H1 (cell line): ENCODE measurements around the gene HOATZ. TPM values are rescaled to one million over a fixed set of nuclear protein-coding genes. Genes with fewer than 3 reads are reported as not detected.

Experiments used
- CTCF ChIA-PET: fragments of 300-600 bp; sonication (Branson Sonifier 250); formaldehyde crosslinking; loops from one replicate; lab custom pipeline; 2021; ENCODE audit not compliant: partially characterized antibody; lab: Charles Lee
- POLR2A ChIA-PET: fragments of 300-600 bp; sonication (Branson Sonifier 250); formaldehyde crosslinking; loops from one replicate; lab custom pipeline; 2021; ENCODE audit warnings: inconsistent platforms; ENCODE audit not compliant: partially characterized antibody; lab: Charles Lee
- DNase-seq, 2 experiments: peaks; one replicate each; pipeline versions ENCODE4 v3.0.0 to v3.0.0-alpha.2; 2010 to 2022; ENCODE audit warnings: low spot score in 2 of 2, low read depth in 1 of 2, mixed read lengths in 1 of 2
- FAIRE-seq: peaks from 2 replicates; lab custom pipeline; 2011; peaks lifted over from hg19 to GRCh38; lab: Jason Lieb, UNC
- H2AFZ ChIP-seq: 2 replicates; pipeline ENCODE4 v1.8.1; 2012; ENCODE audit warnings: low read length, inconsistent platforms
- H2AK5ac ChIP-seq: 2 replicates; pipeline ENCODE4 v1.6.1; 2013; ENCODE audit warnings: low read depth, low read length
- H2BK120ac ChIP-seq: replicated peaks from 2 replicates; pipeline ENCODE3; 2013; ENCODE audit warnings: low read depth, low read length, inconsistent platforms
- H2BK12ac ChIP-seq: 2 replicates; pipeline ENCODE4 v1.6.1; 2013; ENCODE audit warnings: low read depth, low read length
- H2BK15ac ChIP-seq: 2 replicates; pipeline ENCODE4 v1.6.1; 2013; ENCODE audit warnings: low read length
- H2BK20ac ChIP-seq: 2 replicates; pipeline ENCODE4 v1.6.1; 2013; ENCODE audit warnings: low read length
- H2BK5ac ChIP-seq: 2 replicates; pipeline ENCODE4 v1.6.1; 2013; ENCODE audit warnings: low read depth, low read length
- H3K14ac ChIP-seq: 2 replicates; pipeline ENCODE4 v1.6.1; 2013; ENCODE audit warnings: inconsistent platforms; ENCODE audit not compliant: insufficient read length
- H3K18ac ChIP-seq: 2 replicates; pipeline ENCODE4 v1.6.1; 2013; ENCODE audit warnings: low read length; ENCODE audit errors: extremely low read depth
- H3K23ac ChIP-seq: 2 replicates; pipeline ENCODE4 v1.6.1; 2013; ENCODE audit warnings: inconsistent platforms; ENCODE audit not compliant: insufficient read length
- H3K23me2 ChIP-seq: 2 replicates; pipeline ENCODE4 v1.6.1; 2013; ENCODE audit warnings: low read depth, low read length
- H3K27ac ChIP-seq: 2 replicates; pipeline ENCODE4 v1.6.1; 2011; ENCODE audit warnings: low read depth, low read length, inconsistent platforms
- H3K27me3 ChIP-seq, 4 experiments: replicated peaks in 1 of 4; 1 replicate in 1 of 4; 2 replicates in 3 of 4; pipeline versions ENCODE4 v1.6.1 to v1.8.1; 2011 to 2013; ENCODE audit warnings: low read length in 3 of 4, mild to moderate bottlenecking in 3 of 4, inconsistent platforms in 2 of 4, mixed read lengths in 2 of 4, moderate library complexity in 1 of 4; ENCODE audit not compliant: control insufficient read depth in 3 of 4, insufficient read depth in 3 of 4; ENCODE audit errors: extremely low read depth in 1 of 4
- H3K36me3 ChIP-seq, 4 experiments: 2 replicates each; pipeline versions ENCODE4 v1.6.1 to v1.8.1; 2011 to 2013; ENCODE audit warnings: mild to moderate bottlenecking in 4 of 4, low read length in 3 of 4, moderate library complexity in 2 of 4, control low read depth in 1 of 4, inconsistent platforms in 1 of 4; ENCODE audit not compliant: insufficient read depth in 4 of 4, control insufficient read depth in 2 of 4
- H3K4ac ChIP-seq: replicated peaks from 2 replicates; pipeline ENCODE3; 2013; ENCODE audit warnings: low read length, low read depth, mixed read lengths, inconsistent platforms; ENCODE audit not compliant: insufficient read length
- H3K4me1 ChIP-seq, 4 experiments: replicated peaks in 1 of 4; 1 replicate in 1 of 4; 2 replicates in 3 of 4; pipeline versions ENCODE4 v1.6.1 to v1.8.1; 2011 to 2013; ENCODE audit warnings: low read length in 3 of 4, inconsistent platforms in 2 of 4, mixed read lengths in 1 of 4; ENCODE audit not compliant: insufficient read depth in 4 of 4, control insufficient read depth in 3 of 4
- H3K4me2 ChIP-seq, 2 experiments: 2 replicates each; pipeline versions ENCODE4 v1.6.1 to v1.8.1; 2011 to 2013; ENCODE audit warnings: low read depth in 2 of 2, low read length in 2 of 2, control low read depth in 1 of 2, inconsistent platforms in 1 of 2, mild to moderate bottlenecking in 1 of 2; ENCODE audit not compliant: insufficient read depth in 1 of 2
- H3K4me3 ChIP-seq, 4 experiments: fragments of 200-600, 300-600 bp in 1 of 4; sonication (generic), shearing (Covaris generic), sonication (Bioruptor Twin) in 1 of 4; 2 replicates each; pipeline versions ENCODE4 v1.5.1 to v1.8.1; 2011 to 2016; ENCODE audit warnings: low read length in 4 of 4, low read depth in 3 of 4, control low read depth in 2 of 4, inconsistent platforms in 2 of 4, mild to moderate bottlenecking in 2 of 4, mixed read lengths in 1 of 4, moderate library complexity in 1 of 4; ENCODE audit not compliant: insufficient read depth in 2 of 4; ENCODE audit errors: extremely low read depth in 1 of 4
- H3K56ac ChIP-seq: replicated peaks from 2 replicates; pipeline ENCODE3; 2013; ENCODE audit warnings: low read depth, mild to moderate bottlenecking, mixed read lengths, low read length, inconsistent platforms; ENCODE audit not compliant: insufficient read length
- H3K79me1 ChIP-seq: 2 replicates; pipeline ENCODE4 v1.6.1; 2013; ENCODE audit warnings: low read depth, low read length, control low read depth
- H3K79me2 ChIP-seq, 2 experiments: 2 replicates each; pipeline versions ENCODE4 v1.6.1 to v1.8.1; 2012 to 2013; ENCODE audit warnings: low read length in 2 of 2, mild to moderate bottlenecking in 2 of 2, inconsistent platforms in 1 of 2; ENCODE audit not compliant: insufficient read depth in 2 of 2, control insufficient read depth in 1 of 2
- H3K9ac ChIP-seq, 4 experiments: replicated peaks in 1 of 4; 1 replicate in 1 of 4; 2 replicates in 3 of 4; pipeline versions ENCODE4 v1.6.1 to v1.8.1; 2011 to 2013; ENCODE audit warnings: low read depth in 3 of 4, low read length in 3 of 4, control low read depth in 2 of 4, mild to moderate bottlenecking in 2 of 4, moderate library complexity in 2 of 4, inconsistent platforms in 1 of 4; ENCODE audit errors: extremely low read depth in 1 of 4
- H3K9me3 ChIP-seq, 2 experiments: 2 replicates each; pipeline versions ENCODE4 v1.6.1 to v1.8.1; 2012 to 2013; ENCODE audit warnings: mild to moderate bottlenecking in 2 of 2, moderate library complexity in 2 of 2, control low read depth in 1 of 2, inconsistent platforms in 1 of 2, low read depth in 1 of 2, low read length in 1 of 2, mixed read lengths in 1 of 2; ENCODE audit not compliant: insufficient read depth in 2 of 2
- H4K20me1 ChIP-seq, 2 experiments: replicated peaks in 1 of 2; 2 replicates each; pipeline versions ENCODE3 to v1.8.1; 2011 to 2013; ENCODE audit warnings: inconsistent platforms in 2 of 2, low read length in 2 of 2, mild to moderate bottlenecking in 1 of 2; ENCODE audit not compliant: insufficient read depth in 2 of 2, control insufficient read depth in 1 of 2
- H4K5ac ChIP-seq: 2 replicates; pipeline ENCODE4 v1.6.1; 2013; ENCODE audit warnings: low read length, low read depth, mixed read lengths, inconsistent platforms; ENCODE audit not compliant: insufficient read length
- H4K8ac ChIP-seq: 2 replicates; pipeline ENCODE4 v1.8.0; 2013; ENCODE audit warnings: mild to moderate bottlenecking, moderate library complexity, low read length, inconsistent platforms; ENCODE audit not compliant: insufficient read depth; ENCODE audit errors: extremely low read depth
- H4K91ac ChIP-seq: replicated peaks from 2 replicates; pipeline ENCODE3; 2013; ENCODE audit warnings: low read length, mixed read lengths, inconsistent platforms; ENCODE audit not compliant: insufficient read length
- CBX5 ChIP-seq: fragments of 300-800, 300-1000 bp; sonication (generic); IDR thresholded peaks from 2 replicates; pipeline ENCODE4 v1.7.1; 2016; ENCODE audit warnings: antibody characterized with exemption, low read length, low read depth
- CHD1 ChIP-seq: IDR thresholded peaks from 2 replicates; pipeline ENCODE4 v1.6.1; 2012; ENCODE audit warnings: low read depth, low read length, improper control_type of control experiment
- JUN ChIP-seq: IDR thresholded peaks from 2 replicates; pipeline ENCODE4 v1.6.1; 2011; ENCODE audit warnings: low read depth, mild to moderate bottlenecking, improper control_type of control experiment, low read length
- NANOG ChIP-seq: IDR thresholded peaks from 2 replicates; pipeline ENCODE4 v1.6.1; 2011; ENCODE audit warnings: low read length, low read depth, mild to moderate bottlenecking, inconsistent platforms; ENCODE audit not compliant: insufficient read depth, poor library complexity, severe bottlenecking
- POU5F1 ChIP-seq: IDR thresholded peaks from 2 replicates; pipeline ENCODE4 v1.6.1; 2011; ENCODE audit warnings: low read depth, mild to moderate bottlenecking, low read length, moderate library complexity
- RAD21 ChIP-seq, 2 experiments: IDR thresholded peaks in 1 of 2; conservative IDR thresholded peaks in 1 of 2; 2 replicates each; pipeline ENCODE4 v1.6.1; 2011; ENCODE audit warnings: low read depth in 2 of 2, low read length in 2 of 2, improper control_type of control experiment in 1 of 2, inconsistent platforms in 1 of 2, mild to moderate bottlenecking in 1 of 2, moderate library complexity in 1 of 2
- RFX5 ChIP-seq: IDR thresholded peaks from 2 replicates; pipeline ENCODE4 v1.6.1; 2011; ENCODE audit warnings: low read depth, low read length, improper control_type of control experiment, borderline replicate concordance
- TAF1 ChIP-seq: IDR thresholded peaks from 2 replicates; pipeline ENCODE4 v1.6.1; 2011; ENCODE audit warnings: mild to moderate bottlenecking, low read depth, low read length
- USF2 ChIP-seq: IDR thresholded peaks from 2 replicates; pipeline ENCODE4 v1.6.1; 2011; ENCODE audit warnings: low read length, improper control_type of control experiment
- WGBS, 2 experiments: shearing (Covaris generic) in 1 of 2; methylation state at CpG; one replicate each; pipeline versions ENCODE4 v1.1.6 to v1.1.7; 2013 to 2015; ENCODE audit warnings: low lambda C conversion rate in 2 of 2, mixed read lengths in 2 of 2, inconsistent platforms in 1 of 2, low coverage in 1 of 2, missing lambda C conversion rate in 1 of 2; ENCODE audit not compliant: insufficient replicate concordance in 2 of 2, insufficient coverage in 1 of 2, insufficient read length in 1 of 2; ENCODE audit errors: extremely low coverage in 1 of 2, missing lambda C conversion rate in 1 of 2; 5-methylcytosine and 5-hydroxymethylcytosine counted together
- polyA plus RNA-seq, 7 experiments: library from polyadenylated mRNA; depleted of rRNA in 3 of 7; stranded (reverse) in 5 of 7; unstranded in 2 of 7; fragments of >200 nt in 5 of 7; fragments of 200-250 nt in 2 of 7; gene quantifications; 1 replicate in 5 of 7; 2 replicates in 1 of 7; 4 replicates in 1 of 7; pipeline versions ENCODE4 v1.2.1 to v1.2.3, GENCODE V29; 2011 to 2013; ENCODE audit warnings: missing spikeins in 2 of 7, mixed read lengths in 2 of 7
- total RNA-seq: library from RNA; stranded (reverse); fragmentation: NEBNext Ultra II Directional; extraction: Animal tissue kit (Norgen Biotek cat#: 25700); gene quantifications from 2 replicates; pipeline ENCODE4 v1.2.1, GENCODE V29; 2021

The HOATZ gene
- total and polyA plus RNA-seq, 2 of the 8 experiments (the other 6 are each of a cell fraction or from before 2014, with no cell fraction given): not detected

GRCh38 chr11:111541254-111542061, 26.9 kb downstream of the HOATZ start:
- 9% methylated on average over 38 of the region's 41 CpGs; no CpG with 5 or more reads in 1 of the 2 experiments for WGBS, 2 experiments
- DNase-seq (peak in 1 of 2 experiments; percentile 67), FAIRE-seq (no peak)
- Histone ChIP-seq H3K27ac (no peak overlapping the region), H3K14ac (no peak overlapping the region), H3K79me2 (no peaks in the 10 kb centered on the region), H4K91ac (no peak overlapping the region), H2BK15ac (no peak overlapping the region), H4K8ac (peak overlapping the region; percentile 74), H3K9ac (peak overlapping the region in 1 of 4 experiments; percentile 45; a peak in 1 of 7 replicates), H3K56ac (no peak overlapping the region), H2BK120ac (no peak overlapping the region), H3K27me3 (peaks cover 9 to 43% (median 37%) of the 10 kb centered on the region in 4 experiments), H3K4me2 (peak overlapping the region; percentile 95 to 97), H3K36me3 (no peaks in the 10 kb centered on the region; a peak in 1 of 8 replicates), H3K18ac (no peak overlapping the region), H4K5ac (no peak overlapping the region), H2AFZ (peak overlapping the region; percentile 92; the same call in 1 of the 2 replicates), H3K9me3 (peaks cover 0 to 3% of the 10 kb centered on the region in 2 experiments; a peak in 1 of 4 replicates), H2AK5ac (no peak overlapping the region; the same call in 1 of the 2 replicates), H2BK12ac (peak overlapping the region; percentile 23; the same call in 1 of the 2 replicates), H4K20me1 (no peaks in the 10 kb centered on the region), H2BK20ac (no peak overlapping the region), H2BK5ac (0 out of 2 replicates have a peak overlapping the region, but pooled peaks have one; percentile 3), H3K4ac (no peak overlapping the region), H3K79me1 (no peaks in the 10 kb centered on the region), H3K4me3 (peak overlapping the region; percentile 55 to 76 (median 60)), H3K23me2 (peaks cover 12% of the 10 kb centered on the region; the same call in 1 of the 2 replicates), H3K23ac (no peak overlapping the region), H3K4me1 (peaks cover 0 to 8% (median 6%) of the 10 kb centered on the region in 4 experiments; a peak in 6 of 7 replicates)
- POLR2A ChIA-PET: interaction anchor here (0.9 to 2.0 kb wide), 4 partner anchors 9 to 29 kb away, joined by 3 to 5 read pairs (median 4); partner anchors contain the start of gene BTG4
- CTCF ChIA-PET: interaction anchor here (0.7 to 1.9 kb wide), 8 partner anchors 9 to 87 kb away, joined by 3 to 6 read pairs (median 4); partner anchors contain the start of gene HOATZ
- no peak for TF ChIP-seq CBX5
- no peak for TF ChIP-seq POU5F1
- TF ChIP-seq RFX5: no peak
- no peak for TF ChIP-seq RAD21 (IDR thresholded peaks at IDR 0.05 in 1 of 2, conservative IDR thresholded peaks at IDR 0.05 in 1 of 2; ENCODE audit: low read depth in 2 of 2, low read length in 2 of 2)
- no peak for TF ChIP-seq CHD1
- TF ChIP-seq TAF1: peak; percentile 39; the same call in 1 of the 2 replicates
- TF ChIP-seq USF2: no peak
- TF ChIP-seq JUN: no peak
- no peak for TF ChIP-seq NANOG
